Activated CD8-positive, alpha-beta memory T cell treated with anti-CD3 and anti-CD28 coated beads for 48 hours (primary cell): ENCODE data around the gene FOXI1.
"Not testable (repeated sequence)": the region's sequence is repeated elsewhere in the genome, so short reads cannot be mapped to it uniquely, and the experiment has no call there.

Source experiments
- DNase-seq, 3 experiments: peaks; one replicate each; pipeline ENCODE4 v3.0.0-alpha.2; 2020; ENCODE audit warnings: low read depth in 2 of 3, low spot score in 2 of 3

Gene FOXI1

DNA sequence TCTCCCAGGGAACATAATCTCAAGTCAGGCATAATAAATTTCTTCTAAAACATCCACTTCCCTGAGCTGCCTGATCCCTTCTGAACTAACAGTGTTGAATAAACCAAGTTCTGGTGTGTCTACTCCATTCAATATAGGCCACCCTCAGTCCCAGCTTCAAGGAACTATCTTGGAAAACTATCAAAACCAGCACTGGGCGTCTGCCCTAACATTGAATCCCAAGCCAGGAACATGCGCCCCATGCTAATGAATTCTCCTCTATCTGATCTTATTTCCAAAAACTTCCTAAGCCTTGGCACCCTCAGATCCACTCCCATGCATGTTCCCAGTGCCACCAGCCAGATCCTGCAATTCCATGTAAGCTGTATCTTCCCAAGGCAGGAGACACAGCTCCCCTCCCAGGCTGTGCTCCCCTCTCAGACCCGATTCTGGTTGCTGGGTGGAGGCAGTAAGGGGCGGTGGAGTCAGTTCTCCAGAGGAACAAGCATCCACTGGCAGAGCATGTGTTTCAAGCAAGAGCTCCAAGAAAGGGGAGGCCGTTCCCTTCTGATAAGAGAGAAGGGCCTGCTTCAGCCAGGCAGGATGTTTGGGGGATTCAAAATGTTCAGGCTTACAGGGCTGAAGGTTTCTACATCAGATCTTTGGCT lies 13.1 kb upstream of the FOXI1 start:
- DNase-seq, result no peak

DNA sequence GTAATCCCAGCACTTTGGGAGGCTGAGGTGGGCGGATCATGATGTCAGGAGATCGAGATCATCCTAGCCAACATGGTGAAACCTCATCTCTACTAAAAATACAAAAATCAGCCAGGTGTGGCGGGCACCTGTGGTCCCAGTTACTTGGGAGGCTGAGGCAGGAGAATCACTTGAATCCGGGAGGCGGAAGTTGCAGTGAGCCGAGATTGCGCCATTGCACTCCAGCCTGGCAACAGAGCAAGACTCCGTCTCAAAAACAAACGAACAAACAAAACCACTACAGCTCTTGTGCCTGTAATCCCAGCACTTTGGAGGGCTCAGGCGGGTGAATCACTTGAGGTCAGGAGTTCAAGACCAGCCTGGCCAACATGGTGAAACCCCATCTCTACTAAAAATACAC lies 11.4 kb upstream of the FOXI1 start:
- DNase-seq, result not testable (repeated sequence)

GRCh38 chr5:170095646-170096045 lies 10.1 kb upstream of the FOXI1 start:
- no peak for DNase-seq

DNA sequence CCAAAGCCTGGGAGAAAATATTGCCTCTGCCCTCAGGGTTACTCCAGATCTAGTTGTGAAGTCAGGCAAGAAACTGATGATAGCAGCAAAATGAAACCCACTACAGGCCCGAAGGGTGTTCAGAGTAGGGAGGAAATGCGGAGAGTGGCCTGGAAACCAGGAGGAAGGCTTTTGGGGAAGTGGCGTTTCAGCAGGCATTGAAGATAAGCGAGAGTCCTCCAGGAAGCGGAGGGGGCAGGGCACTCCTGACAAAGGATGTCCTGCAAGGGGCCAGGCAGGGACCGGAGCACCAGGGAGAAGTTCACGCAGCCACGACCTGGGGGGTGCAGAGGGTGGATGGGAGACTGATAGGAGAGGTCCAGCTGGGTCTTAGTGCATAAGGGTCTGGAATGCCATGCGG lies 7.8 kb upstream of the FOXI1 start:
- no peak for DNase-seq

DNA sequence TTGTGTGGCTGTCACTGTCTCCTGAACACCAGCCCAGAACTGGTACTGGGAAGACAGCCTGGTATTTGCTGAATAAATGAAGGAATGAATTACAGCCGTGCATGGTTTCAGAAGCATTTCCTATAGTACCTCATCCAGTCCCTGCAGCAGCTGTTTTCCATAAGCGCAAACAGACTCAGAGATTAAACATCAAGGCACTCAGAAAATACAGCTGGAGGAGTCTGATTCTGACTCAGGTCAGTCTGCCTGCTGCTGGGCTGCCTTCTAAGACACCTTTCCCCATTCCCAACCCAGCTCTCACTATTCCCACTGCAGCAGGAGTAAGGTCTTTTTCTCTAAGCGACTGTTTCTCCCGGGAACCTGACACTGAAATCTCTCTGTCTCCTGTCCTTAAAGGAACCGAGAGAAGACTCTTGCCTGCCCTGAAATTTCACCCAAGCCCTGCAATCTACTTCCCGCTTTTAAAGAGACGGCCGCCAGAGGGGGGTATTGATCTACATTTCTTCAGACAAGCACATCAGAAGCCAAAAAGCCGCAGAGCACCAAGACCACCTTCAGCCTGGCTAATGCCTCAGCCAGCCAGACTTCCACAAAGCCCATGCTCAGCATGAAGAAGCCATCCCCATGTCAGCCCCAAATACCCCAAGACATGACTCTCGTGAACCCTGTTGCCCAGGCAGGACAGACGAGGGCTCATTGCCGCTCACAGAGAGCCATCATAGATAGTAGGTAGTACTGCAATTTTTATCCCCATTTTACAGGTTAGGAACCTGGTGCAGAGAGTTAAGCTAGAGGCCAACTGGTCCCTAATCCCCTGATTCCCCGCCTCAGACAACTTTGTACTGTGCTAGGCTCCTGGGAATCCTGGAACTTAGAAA lies 5.4 kb upstream of the FOXI1 start:
- DNase-seq, result peak; percentile 29 to 55 (median 34)

DNA sequence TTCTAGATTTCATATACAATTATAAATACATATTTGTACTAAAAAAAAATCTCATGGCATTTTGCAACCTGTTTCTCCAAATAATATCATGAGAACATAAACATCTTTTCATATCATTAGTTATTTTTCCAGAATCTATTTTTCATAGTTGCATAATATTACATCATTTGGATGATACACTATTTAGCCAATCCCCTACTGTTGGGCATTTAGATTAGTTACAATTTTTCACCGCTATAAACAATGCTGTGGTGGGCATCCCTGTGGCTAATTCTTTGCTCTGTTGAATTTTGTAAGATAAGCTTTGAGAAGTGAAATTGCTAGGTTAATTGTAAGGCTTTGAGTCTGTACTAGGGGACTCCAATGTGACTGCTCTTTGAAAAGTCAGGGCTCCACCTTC lies 2.2 kb upstream of the FOXI1 start:
- no peak for DNase-seq

- no peak for DNase-seq
Observed at GRCh38 chr5:170104299-170104698, 1.4 kb upstream of the FOXI1 start.

GRCh38 chr5:170104710-170105109 lies 987 bp upstream of the FOXI1 start:
- no peak for DNase-seq

GRCh38 chr5:170107674-170108073 lies 2.0 kb downstream of the FOXI1 start:
- DNase-seq, result no peak

DNA sequence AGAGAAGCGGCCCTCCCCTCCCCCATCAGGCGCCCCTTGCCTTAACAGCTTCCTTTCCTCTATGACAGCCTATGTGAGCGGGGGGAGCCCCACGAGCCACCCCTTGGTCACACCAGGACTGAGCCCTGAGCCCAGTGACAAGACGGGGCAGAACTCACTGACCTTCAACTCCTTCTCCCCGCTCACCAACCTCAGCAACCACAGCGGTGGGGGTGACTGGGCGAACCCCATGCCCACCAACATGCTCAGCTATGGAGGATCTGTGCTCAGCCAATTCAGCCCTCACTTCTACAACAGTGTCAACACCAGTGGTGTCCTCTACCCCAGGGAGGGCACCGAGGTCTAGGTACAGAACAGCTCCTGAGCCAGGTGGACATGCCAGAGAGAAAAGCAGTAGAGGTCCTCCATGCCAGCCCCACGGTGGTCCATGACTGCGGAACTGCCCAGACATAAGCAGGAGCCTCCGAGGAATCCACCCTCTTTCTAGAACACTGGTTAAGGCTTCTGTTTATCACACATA lies 2.6 kb downstream of the FOXI1 start:
- DNase-seq, result no peak

GRCh38 chr5:170109059-170110031 lies 3.6 kb downstream of the FOXI1 start:
- no peak for DNase-seq

GRCh38 chr5:170110403-170111087 lies 4.8 kb downstream of the FOXI1 start:
- DNase-seq, result no peak

DNA sequence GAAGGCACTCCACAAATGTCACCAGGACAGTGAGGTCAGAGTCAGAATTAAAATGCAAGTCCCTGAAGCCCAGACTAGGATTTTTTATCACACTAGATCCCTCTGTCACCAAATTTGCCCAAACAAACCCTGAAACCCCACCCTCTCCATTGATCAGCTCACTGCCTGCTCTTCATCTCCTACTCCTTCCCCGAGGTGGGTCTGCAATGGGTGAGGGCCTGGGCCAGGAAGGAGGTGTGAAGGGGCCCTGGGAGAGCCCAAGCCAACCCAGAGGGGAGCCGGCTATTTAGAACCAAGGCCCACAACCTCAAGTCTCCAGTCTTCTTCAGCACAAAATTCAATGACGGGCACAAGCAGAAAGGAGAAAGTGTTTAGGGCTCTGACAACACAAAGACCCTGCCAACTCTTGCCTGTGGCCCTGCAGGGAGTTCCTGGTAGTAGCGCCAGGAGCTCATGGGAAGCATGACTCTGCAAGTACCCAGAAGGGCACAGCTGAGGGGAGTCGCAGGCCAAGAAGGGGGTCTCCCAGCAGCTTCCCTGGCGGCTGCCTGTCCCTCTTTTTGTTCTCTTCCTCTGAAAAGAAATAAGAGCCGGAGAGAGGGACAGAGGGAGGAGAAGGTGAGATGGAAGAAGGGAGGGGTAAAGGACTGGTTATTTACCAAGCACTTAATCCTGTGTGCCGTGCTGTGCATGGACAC lies 5.5 kb downstream of the FOXI1 start:
- no peak for DNase-seq

DNA sequence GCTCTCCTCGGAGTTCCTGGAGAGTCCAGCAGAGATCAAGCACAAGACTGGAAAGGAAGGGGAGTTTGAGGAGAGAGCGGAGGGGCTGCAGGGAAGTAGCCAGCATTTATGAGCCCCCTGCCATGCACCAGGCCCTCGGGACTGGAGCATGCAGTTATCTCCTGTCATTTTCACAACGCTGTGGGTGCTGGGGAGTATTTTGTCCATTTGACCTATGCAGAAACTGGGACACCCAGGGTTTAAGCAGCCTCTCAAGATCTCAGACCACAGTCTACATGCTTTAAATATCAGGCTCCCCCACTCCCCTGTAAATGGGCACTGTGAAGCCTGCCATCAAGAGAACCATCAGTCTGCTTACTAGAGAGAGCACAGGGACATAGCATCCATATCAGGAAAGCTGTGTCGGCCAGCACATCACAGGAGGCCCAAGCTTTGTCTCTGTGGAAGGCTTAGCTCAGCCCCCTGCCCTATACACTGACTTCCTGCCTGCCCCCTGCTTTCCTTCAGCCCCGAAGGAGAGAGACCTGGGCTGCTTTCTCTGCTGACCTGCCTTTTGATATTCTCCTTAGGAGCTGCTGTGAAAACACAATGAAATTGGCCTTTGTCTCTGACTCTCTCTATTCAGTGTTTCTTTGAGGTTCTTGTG lies 7.3 kb downstream of the FOXI1 start:
- no peak for DNase-seq

DNA sequence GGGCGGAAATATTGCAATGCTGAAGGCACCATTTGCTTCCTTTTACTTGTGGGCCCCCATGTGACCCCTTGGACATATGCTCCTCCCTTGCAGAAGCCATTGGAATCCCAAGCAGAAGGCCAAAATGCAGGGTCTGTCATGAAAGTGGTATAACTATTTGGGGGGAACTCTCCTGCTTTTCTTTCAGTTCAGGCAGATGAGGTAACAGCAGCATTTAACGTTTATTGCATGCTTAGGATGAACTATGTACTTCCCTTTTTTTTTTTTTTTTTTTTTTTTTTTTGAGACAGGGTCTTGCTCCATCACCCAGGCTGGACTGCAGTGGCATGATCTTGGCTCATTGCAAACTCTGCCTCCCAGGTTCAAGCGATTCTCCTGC lies 7.8 kb downstream of the FOXI1 start:
- no peak for DNase-seq

- no peak for DNase-seq
Observed at GRCh38 chr5:170114271-170114670, 8.6 kb downstream of the FOXI1 start.

DNA sequence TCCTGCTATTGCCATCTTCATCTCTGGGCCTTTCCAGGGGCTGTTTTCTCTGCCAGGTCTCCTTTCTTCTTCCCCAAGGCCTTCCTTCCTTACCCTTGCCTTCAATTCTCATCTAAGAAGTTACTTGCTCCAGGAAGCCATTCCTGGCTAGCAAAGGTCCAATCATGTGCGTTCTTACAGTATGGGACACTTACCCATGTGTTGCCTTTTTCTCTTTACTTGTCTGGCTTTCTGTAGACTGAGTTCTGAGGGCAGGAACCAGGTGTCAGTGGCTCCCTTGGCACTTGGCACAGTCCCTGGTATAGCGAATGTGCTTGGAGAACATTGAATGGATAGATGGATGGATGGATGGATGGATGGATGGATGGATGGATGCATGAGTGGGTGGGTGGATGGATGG lies 10.2 kb downstream of the FOXI1 start:
- no peak for DNase-seq

DNA sequence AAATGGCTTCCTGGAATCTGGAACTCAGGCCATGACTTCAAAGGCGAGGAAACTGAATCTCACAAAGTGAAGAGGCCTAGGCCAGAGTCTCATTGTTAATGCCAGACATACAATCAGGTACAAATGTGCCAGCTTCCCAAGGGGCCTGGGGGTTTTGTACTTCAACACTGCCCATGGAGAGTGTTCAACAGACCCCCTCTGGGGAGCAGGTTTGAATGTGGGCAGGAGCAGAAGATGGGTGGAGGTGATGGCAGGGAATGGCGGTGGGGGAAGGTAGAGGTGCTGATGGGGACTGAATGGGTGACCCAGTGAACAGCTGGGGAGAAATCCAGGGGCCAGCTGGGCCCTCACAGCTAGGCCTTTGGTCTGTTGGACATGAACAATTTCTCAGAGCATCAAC lies 12.0 kb downstream of the FOXI1 start:
- DNase-seq, result no peak

DNA sequence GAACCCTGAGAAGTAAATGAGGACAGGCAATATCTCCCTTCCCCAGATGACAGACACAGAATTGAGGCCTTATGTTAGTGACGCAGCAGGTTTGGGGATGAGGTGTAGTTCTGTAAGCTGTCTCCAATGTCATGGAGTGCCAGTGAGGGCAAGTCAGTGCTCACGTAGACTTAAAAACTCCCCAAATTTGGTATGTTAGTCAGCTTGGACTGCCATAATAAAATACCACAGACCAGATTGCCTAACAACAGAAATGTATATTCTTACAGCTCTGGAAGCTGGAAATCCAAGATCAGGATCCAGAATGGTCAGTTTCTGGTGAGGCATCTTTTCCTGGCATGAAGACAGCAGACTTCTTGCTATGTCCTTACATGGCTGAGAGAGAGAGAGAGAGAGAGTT lies 14.9 kb downstream of the FOXI1 start:
- DNase-seq, result no peak

DNA sequence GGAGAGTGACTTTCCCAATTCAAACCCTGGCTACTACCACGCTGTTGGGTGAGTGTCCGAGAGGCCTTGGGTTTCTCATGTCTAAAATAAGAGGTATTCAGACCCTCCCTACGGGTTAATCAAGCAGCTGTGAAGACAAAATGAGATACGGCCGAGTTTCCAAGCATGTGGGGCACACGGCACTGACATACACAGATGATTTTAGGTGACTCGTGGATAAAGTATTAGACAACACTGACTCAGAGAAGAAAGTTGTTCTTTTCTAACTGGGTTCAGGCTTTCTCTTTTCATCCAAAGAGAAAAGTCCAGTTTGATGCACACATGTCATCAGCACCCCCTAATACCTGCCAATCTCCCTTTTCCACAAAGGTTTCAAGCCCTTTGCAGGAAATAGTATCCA lies 15.6 kb downstream of the FOXI1 start:
- no peak for DNase-seq
